ENCODE data around the gene SLC1A7.

Gene SLC1A7

DNA sequence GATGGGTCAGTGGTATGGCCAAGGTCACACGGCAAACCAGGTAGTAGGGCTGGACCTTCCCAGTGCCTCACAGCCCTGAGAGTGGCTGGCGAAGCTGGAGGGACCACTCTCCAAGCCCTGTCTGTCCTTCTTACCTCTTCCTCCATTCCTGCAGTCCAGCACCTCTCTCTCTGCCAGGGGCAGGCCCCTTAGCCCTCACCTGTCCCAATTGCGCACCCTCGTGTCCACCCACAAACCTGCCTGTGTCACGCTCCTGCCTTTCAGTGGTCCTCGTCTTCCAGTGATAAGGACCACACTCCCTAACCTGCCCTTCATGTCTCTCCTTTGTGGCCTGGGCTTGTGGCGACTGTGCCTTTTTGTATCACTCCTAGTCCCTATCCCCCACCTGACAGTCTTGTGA, 77.0 kb downstream of the SLC1A7 start:
- no peak for DNase-seq (ENCODE audit: insufficient read length, low spot score)
- no peak for FAIRE-seq

DNA sequence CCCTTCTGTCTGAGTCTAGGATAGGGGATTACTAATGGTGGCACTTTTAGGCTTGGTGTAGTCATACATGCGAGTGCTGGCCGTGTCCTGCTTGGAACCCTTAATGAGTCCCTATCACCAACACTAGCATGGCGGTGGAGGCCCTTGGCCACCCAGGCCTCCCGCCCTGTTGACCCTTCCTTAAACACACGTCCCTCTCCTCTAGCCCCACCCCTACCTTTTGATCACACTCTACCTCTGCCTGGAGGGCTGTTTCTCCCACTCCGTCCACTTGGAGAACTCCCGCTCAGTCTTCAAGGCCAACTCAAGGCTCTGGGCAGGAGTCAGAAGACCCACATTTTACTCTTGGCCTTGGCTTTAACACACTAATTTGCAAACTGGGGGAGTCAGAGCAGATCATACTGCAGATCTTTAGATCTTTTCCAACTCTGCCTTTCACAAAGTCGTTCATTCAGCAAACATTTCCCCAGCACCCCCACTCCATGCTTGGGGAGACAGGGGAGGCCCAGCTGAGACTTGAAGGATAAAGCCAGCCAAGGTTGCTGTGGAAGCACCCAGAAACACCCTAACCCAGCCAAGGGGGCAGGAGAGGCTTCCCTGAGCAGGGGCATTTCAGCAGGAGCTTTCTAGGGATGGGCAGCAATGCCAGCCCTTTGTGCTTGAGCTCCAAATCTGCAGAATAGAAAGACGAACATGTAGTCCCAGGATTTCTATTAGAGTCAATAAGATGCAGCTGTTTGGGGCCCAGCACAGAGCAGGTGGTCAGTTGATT, 78.5 kb downstream of the SLC1A7 start:
- no peak for FAIRE-seq
- DNase-seq (ENCODE audit: insufficient read length, low spot score), result no peak

DNA sequence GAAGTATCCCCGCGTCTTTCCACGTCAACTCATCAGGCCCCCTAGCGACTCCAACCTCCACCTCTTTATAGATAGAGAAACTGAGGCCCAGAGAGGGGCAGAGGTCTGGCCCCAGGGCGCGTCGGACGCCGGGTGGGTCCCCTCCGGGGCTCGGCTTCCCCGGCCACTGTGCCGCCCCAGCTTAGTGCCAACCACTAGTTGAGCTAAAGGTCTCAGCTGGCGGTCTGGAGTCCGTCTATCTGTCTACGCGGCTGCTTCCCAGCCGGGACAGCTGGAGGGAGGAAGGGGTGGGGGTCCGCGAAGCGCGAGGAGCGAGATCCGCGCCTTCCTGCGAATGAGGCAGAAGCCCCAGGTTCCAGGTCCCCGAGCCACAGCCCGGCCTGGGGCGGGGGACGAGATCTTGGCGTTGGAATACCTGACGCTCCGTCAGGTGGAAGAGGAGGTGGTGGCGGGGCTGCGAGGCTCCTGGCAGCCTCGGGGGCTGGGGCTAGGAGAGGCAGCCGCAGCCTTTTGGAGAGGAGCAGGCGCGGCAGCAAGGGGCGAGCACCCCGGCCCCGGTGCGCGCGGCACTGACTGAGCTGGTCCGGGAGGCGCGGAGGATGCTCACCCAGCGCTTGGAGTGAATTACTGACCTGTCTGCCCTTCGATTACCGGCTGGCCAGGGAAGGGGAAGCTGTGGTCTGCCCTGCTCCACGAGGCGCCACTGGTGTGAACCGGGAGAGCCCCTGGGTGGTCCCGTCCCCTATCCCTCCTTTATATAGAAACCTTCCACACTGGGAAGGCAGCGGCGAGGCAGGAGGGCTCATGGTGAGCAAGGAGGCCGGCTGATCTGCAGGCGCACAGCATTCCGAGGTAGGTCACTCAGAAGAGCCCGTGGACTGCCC, 79.5 kb downstream of the SLC1A7 start:
- no peak for FAIRE-seq
- DNase-seq (ENCODE audit: insufficient read length, low spot score), result no peak

DNA sequence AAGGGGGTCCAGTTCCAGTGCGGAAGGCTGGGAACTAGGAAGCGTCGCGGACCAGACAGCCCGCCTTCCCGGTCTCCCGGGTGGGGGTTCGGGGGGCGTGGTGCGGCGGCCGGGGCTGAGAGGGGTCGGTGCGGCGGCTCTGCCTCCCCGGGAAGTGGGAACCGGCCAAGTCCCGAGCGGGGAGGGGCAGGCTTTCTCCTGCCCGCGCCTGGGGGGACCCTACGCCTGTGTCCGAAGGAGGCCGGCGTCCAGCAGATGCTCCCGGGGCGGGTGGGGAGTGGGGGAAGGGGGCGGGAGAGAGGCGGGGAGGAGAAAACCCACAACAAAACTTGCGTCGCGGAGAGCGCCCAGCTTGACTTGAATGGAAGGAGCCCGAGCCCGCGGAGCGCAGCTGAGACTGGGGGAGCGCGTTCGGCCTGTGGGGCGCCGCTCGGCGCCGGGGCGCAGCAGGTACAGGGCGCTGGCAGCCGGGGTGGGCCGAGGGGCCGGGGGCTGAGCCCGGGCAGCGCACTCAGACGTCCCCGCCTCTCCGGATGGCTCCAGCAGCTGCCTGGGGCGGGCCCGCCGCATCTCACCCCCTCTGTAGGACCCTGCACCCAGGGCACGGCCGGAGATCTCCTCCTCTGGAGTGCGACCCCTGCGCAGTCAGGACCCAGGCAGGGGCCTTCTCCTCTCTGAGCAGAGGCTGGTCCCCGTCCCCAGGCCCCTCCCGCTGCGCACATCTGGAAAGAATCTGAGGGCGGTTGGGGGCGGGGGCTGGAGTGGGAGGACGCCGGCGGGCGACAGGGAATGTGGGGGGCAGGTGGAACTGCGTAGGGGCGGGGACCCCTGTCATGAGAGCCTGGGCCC, 80.4 kb downstream of the SLC1A7 start, which contains the start of gene PODN:
Gene PODN, plus strand, starts transcription at position 355 of the 849 bp plus-strand sequence. CDS start 7,643 bp downstream, outside the sequence.
- DNase-seq (ENCODE audit: insufficient read length, low spot score) (no peak), FAIRE-seq (no peak)

DNA sequence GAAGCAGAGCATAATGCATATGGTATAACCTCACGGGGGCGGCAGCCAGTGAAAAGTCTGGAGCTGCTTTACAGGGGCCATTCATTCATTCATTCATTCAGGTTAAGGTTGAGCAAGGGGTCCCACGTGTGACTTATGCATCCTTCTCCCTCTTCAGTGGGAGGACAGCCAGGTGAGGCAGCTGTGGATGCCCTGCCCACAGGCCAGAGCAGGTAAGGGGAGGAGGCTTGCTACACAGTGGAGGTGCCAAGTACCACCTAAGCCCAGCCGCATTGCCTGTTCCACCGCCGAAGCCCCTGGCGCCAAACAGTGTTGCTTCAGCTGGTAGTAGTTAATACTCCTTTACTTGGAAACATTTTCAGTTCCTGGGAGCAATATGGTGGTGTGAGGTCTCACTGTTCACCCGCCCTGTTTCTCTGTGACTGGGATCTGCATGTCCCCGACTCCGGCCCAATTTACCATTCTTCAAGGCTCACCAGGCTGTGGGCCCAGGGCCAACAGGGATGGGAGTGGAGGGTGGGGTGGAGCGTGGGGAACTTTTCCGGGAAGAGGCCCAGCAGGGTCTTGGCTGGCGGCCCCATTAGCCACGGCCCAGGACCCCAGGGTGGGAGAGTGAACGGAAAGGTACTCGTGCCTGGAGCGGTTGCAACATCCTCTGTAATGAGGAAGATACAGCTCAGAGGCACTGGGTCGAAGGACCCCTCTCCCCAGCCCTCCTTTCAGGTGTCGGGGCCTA, 81.1 kb downstream of the SLC1A7 start:
- FAIRE-seq (no peak), DNase-seq (ENCODE audit: insufficient read length, low spot score) (no peak)

DNA sequence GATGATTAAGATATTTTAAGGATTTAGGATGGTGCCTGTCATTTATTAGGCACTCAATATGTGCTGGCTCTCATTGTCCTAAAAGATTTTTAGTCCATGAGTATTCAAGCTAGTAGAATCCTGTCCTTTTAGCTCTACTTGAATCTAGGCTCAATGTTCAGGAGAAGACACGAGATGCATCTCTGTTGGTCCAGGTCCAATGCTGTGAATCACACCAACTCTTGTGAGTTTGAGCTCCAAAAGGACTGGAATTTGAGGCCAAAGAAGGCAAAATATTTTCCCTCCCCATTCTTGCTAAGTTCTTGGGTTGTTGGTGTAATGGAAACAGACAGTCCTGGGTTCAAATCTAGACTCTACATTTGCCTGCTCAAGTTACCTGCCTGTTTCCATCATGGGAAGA, 81.9 kb downstream of the SLC1A7 start:
- FAIRE-seq (no peak), DNase-seq (ENCODE audit: insufficient read length, low spot score) (no peak)

DNA sequence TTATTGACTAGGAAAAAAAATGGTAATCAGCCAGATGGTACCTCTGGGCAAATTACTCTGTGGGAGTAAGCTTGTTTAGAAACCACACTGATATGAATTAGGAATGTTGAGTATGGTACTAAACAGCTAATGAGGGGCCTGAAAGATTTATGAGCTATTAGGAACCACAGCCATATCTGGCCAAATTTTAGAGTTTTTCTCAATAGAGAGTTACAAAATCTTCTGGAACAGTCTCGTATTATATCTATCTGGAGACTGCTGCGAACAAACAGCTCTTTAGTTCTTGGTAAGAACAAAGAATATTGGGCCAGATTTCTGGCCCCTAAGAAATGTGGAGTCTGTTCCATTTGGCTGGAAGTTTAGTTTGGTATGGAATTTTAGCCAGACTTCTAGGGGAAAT, 85.3 kb downstream of the SLC1A7 start:
- no peak for FAIRE-seq
- DNase-seq (ENCODE audit: insufficient read length, low spot score), result no peak

DNA sequence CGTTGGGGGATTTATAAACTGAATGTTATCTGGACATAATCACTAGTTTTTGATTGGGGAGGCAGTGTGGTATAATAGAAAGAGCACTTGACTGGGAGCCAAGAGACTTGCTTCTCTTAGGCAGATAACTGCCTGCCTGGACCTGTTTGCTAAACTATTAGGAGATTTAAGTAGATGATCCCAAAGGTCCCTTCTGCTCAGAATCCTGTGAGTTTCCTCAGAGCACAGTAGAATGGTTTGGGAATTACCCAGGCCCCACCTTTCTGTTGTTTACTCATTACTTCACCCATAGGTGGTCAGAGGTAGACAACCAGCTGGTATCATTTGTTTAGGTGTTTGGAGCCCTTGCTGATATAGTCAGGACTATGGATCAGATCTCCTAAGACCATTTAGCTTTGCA, 90.8 kb downstream of the SLC1A7 start:
- DNase-seq (ENCODE audit: insufficient read length, low spot score) (no peak), FAIRE-seq (no peak)

DNA sequence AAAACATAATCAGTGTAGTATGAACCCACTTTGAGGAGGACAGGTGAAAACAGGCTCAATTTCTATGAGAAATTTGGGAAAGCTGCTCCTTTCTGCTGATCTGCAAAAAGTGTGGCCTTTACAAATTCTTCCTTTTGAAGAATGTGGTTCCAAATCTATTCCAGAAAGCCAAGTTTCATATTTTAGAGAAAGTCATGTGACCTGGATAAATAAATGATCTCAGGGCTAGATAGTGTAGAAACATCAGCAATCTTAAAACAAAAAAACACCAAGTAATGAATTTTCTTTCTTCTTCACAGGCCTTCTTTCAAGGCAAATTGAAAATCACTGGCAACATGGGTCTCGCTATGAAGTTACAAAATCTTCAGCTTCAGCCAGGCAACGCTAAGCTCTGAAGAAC, 92.1 kb downstream of the SLC1A7 start:
- FAIRE-seq (no peak), DNase-seq (ENCODE audit: insufficient read length, low spot score) (no peak)

DNA sequence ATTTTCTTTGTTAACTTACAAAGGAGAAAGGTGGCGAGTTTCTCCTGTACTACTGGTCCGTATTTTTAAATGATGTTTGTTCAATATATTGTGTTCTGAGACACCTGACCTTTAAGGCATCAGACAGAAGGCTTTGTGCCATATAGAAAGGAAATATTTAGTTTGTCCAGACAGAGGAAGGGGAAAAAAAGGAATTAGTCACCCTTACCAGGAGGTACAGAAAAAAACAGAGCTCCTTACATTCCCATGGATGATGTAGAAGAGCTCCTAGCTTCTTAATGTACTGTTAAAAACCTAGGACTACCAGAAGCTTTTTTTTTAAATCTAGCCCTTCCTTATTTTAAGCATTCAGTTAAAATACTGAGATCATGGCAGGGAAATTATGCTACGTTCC, 92.9 kb downstream of the SLC1A7 start:
- DNase-seq (ENCODE audit: insufficient read length, low spot score) (no peak), FAIRE-seq (no peak)

DNA sequence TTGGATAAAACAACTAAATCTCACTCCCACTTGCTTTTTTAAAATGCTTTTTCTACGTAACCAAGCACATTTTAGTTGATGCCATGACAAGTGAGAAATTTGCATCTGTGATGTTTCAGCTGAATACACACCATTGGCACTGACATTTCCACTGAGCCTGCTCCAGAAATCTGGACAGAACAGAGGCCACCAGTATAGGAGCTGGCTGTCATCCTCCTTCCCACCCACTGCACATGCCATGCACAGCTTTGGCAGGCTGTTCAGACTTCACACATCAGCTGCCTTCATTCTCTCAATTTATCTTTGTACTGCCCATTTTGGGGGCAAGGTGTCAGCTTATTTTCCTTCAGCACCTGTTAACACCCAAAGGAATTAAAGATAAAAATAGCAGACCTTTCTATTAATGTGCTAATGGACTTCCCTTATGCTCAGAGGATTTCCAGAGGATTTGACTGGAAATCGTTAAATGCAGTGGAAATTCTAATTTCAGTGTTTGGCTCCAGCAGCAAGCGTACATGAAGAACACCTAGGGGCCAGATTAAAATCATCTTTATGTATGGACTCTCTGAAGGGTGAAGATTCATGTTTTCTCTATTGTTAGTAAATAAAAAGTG, 93.4 kb downstream of the SLC1A7 start:
- no peak for FAIRE-seq
- no peak for DNase-seq (ENCODE audit: insufficient read length, low spot score)

DNA sequence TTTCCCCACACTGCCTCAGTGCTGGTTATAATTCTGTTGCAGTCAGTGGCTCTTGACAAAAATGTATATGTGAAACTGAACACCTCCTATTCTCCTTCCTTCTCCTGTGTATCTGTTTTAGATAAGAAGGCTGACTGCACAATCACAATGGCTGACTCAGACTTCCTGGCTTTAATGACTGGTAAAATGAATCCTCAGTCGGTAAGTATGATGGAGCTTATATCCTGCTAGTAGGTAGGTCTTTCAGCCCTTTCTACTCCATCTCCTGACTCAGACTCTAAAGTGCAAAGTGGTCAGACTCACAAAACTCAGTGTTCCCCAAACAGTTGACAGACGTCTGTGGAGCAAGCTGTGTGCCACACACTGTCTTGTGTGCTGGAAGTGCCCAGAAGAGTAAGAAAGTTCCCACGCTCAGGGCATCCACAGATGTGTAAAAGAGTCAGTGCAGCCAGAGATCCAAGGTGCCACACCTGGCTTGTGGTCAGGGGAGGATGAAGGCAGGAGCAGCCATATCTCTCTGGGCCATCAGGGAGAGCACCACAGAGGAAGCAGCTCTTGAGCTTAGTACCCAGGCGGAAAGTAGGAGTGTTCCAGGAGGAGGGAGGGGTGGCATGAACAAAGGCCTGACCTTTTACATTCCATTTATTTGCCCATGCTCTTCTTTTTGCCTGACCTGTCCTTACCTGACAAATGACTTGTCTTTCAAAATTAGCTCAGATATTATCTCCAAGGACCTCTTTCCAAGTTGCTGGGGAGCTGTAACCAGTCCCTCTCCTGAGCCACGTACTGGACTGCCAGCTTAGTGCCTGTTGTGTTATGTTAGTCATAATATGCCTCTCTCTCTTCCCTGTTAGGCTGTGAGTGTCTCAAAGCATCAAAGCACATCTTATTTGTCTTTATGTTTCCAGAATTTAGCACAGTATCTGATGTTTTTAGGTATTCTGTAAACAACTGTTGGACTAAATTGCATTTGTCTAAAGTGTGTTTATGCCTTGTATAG, 94.4 kb downstream of the SLC1A7 start:
- FAIRE-seq (no peak), DNase-seq (ENCODE audit: insufficient read length, low spot score) (no peak)

DNA sequence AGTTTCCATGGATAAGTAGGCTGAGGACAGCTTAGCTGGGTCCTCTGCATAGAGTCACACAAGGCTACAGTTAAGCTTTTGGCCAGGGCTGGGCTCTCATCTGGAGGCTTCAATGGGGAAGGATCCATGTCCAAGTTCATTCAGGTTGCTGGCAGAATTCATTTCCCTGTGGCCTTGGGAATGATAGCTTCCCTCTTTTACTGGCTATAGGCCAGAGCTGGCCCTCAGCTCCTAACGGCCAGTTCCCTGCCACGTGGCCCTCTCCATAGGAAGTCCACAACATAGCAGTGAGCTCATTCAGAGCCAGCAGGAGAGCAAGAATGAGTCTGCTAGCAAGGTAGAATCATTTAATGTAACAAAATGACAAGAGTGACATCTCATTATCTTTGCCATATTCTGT, 95.5 kb downstream of the SLC1A7 start:
- no peak for FAIRE-seq
- DNase-seq (ENCODE audit: insufficient read length, low spot score), result no peak

DNA sequence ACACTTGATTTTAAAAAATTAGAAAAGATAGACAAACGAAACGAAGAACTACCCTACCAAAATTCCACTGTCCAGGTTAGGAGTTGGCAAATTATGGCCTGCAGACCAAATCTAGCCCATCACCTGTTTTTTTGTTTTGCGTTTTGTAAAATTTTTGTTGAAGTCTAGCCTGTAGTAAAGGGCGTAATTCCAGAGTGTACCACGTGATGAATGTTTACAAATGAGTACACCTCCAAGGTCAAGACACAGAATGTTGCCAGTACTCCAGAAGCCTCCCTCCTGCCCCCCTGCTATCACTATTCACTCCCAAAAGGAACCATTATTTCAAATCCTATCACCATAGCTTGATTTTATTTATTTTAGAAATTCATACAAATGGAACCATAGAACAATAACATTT, 97.5 kb downstream of the SLC1A7 start:
- DNase-seq (ENCODE audit: insufficient read length, low spot score) (no peak), FAIRE-seq (no peak)

DNA sequence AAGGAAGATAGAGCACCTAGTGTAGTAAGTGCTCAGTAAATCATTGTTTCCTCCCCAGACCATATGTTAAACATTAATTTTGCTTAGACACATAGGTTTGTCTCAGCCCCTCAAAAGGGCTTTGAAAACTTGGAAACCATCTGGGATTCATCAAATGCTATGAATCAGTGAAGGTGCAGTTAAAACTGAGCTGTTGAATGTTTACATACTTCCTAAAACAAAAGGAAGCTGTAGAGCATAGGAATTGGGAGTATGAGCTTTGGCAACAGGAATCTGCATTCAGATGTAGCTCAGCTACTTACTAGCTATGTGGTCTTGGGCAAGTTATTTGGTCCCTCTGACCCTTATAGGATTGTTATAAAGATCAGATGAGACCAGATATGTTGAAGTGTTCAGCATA, 99.2 kb downstream of the SLC1A7 start:
- FAIRE-seq (no peak), DNase-seq (ENCODE audit: insufficient read length, low spot score) (no peak)

DNA sequence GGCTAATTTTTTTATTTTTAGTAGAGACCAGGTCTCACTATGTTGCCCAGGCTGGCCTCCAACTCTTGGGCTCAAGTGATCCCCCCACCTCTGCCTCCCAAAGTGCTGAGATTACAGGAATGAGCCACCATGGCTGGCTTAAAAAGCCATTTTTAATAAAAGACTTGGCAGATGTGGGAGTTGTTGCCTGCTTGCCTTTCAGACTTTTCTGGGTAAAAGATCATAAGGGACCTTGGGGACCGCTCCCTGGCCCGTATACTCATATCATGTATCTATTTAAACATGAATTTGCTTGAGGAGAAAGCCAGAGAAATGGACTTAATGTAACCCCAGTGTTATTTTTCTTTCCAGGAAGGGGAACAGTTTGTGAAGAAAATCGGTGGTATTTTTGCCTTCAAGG, 103.9 kb downstream of the SLC1A7 start:
- DNase-seq (ENCODE audit: insufficient read length, low spot score) (no peak), FAIRE-seq (no peak)
